Measurements from ENCODE around the gene WDR81. TPM values are rescaled to one million over a fixed set of nuclear protein-coding genes. Genes with fewer than 3 reads are reported as not detected.
A peak's percentile ranks its signal among the peaks of the same experiment; 100 is the strongest.

WDR81 gene
- total RNA-seq, 1 experiment from 2014 or later = 17.4 TPM

DNA sequence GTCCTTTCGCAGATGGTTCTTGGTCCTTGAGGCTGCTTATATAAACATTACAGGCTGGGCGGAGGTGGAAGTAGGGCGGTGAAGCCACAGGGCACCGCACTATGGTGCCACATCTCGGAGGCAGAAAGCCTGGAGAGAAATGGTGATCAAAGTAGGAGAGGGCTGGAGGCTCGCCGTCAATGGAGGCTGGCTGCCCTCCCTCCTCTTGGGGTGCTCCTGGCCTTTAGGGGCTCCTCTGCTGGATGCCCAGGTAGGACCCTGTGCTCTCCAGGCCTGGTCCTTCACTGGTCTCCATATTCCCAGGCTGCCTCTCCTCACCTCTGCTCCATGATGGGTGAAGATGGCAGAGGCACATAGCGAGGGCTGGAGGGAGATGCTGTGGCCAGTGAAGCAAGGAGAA, 12.2 kb upstream of the WDR81 start:
- peaks cover 27% of the 10 kb centered on the region for H3K36me3 Mint-ChIP-seq (ENCODE audit: insufficient read depth, unreplicated experiment)
- no peaks in the 10 kb centered on the region for H3K9me3 Mint-ChIP-seq (ENCODE audit: unreplicated experiment)
- ChIA-PET CTCF (interaction anchor here (1.0 to 2.0 kb wide), 2 partner anchors 43 to 44 kb away, joined by 3 to 8 read pairs; no protein-coding TSS in a partner anchor), POLR2A (no interaction called here)
- H3K27me3 Mint-ChIP-seq (ENCODE audit: insufficient read depth, unreplicated experiment) = no peaks in the 10 kb centered on the region
- H3K4me1 Mint-ChIP-seq (ENCODE audit: insufficient read depth, unreplicated experiment) = peaks cover 21% of the 10 kb centered on the region
- BruUV-seq (replicated peaks) = no TSS peak
- no peak for TF ChIP-seq CTCF (IDR thresholded peaks at IDR 0.05; ENCODE audit: unreplicated experiment)
- no peak overlapping the region for H3K27ac Mint-ChIP-seq (ENCODE audit: low read depth, unreplicated experiment)
- intact Hi-C loops (cut with micrococcal nuclease) = loop anchor here (10.0 kb wide), 1 partner anchor 137 kb away; no protein-coding TSS in a partner anchor
- DNase-seq (ENCODE audit: unreplicated experiment) = no peak
- H3K4me3 Mint-ChIP-seq (ENCODE audit: unreplicated experiment) = no peak overlapping the region

- intact Hi-C loops (cut with micrococcal nuclease) = loop anchor here (10.0 kb wide), 1 partner anchor 139 kb away; no protein-coding TSS in a partner anchor
Measured at GRCh38 chr17:1713160-1713877, 11.2 kb upstream of the WDR81 start.

GRCh38 chr17:1713878-1714426, 10.6 kb upstream of the WDR81 start:
- peak; percentile 26 for TF ChIP-seq CTCF (IDR thresholded peaks at IDR 0.05; ENCODE audit: unreplicated experiment)
- Mint-ChIP-seq H3K27me3 (ENCODE audit: insufficient read depth, unreplicated experiment) (no peaks in the 10 kb centered on the region), H3K27ac (ENCODE audit: low read depth, unreplicated experiment) (no peak overlapping the region), H3K36me3 (ENCODE audit: insufficient read depth, unreplicated experiment) (peaks cover 27% of the 10 kb centered on the region), H3K4me3 (ENCODE audit: unreplicated experiment) (peak overlapping the region; percentile 87), H3K4me1 (ENCODE audit: insufficient read depth, unreplicated experiment) (peaks cover 26% of the 10 kb centered on the region), H3K9me3 (ENCODE audit: unreplicated experiment) (no peaks in the 10 kb centered on the region)
- no TSS peak for BruUV-seq (replicated peaks)
- ChIA-PET POLR2A (interaction anchor here (0.5 to 5.6 kb wide), 16 partner anchors 11 to 312 kb away, joined by 3 to 112 read pairs (median 8); partner anchors contain the start of genes PRPF8, RILP, RPA1 and RTN4RL1), CTCF (interaction anchor here (0.6 to 2.5 kb wide), 18 partner anchors 8 to 211 kb away, joined by 3 to 15 read pairs (median 4); partner anchors contain the start of gene RILP)
- intact Hi-C loops (cut with micrococcal nuclease) = loop anchor here (1.0 to 10.0 kb wide), 2 partner anchors 30 to 139 kb away; partner anchors contain the start of gene PRPF8
- peak; percentile 65 for DNase-seq (ENCODE audit: unreplicated experiment)

More at GRCh38 chr17:1713160-1713877, 11.2 kb upstream of the WDR81 start:
- ChIA-PET POLR2A (interaction anchor here (0.7 to 5.6 kb wide), 12 partner anchors 19 to 312 kb away, joined by 3 to 112 read pairs (median 10); partner anchors contain the start of genes PRPF8, RPA1, RTN4RL1 and SMYD4), CTCF (interaction anchor here (0.6 to 2.5 kb wide), 19 partner anchors 9 to 212 kb away, joined by 3 to 15 read pairs (median 4); partner anchors contain the start of gene RILP)
- H3K4me3 Mint-ChIP-seq (ENCODE audit: unreplicated experiment) = peak overlapping the region; percentile 87
- no peak overlapping the region for H3K27ac Mint-ChIP-seq (ENCODE audit: low read depth, unreplicated experiment)
- TSS peak; percentile 29 for BruUV-seq (replicated peaks)
- H3K4me1 Mint-ChIP-seq (ENCODE audit: insufficient read depth, unreplicated experiment) = peaks cover 23% of the 10 kb centered on the region
- no peaks in the 10 kb centered on the region for H3K9me3 Mint-ChIP-seq (ENCODE audit: unreplicated experiment)
- H3K27me3 Mint-ChIP-seq (ENCODE audit: insufficient read depth, unreplicated experiment) = no peaks in the 10 kb centered on the region
- DNase-seq (ENCODE audit: unreplicated experiment) = no peak
- H3K36me3 Mint-ChIP-seq (ENCODE audit: insufficient read depth, unreplicated experiment) = peaks cover 27% of the 10 kb centered on the region
- no peak for TF ChIP-seq CTCF (IDR thresholded peaks at IDR 0.05; ENCODE audit: unreplicated experiment)
